GM03348 (cell line): ENCODE measurements around the gene APOA5.
A peak's percentile ranks its signal among the peaks of the same experiment; 100 is the strongest.
"Not testable (repeated sequence)": the region's sequence is repeated elsewhere in the genome, so short reads cannot be mapped to it uniquely, and the experiment has no call there.

Source experiments
- DNase-seq: peaks from one replicate; pipeline ENCODE4 v3.0.0; 2012; ENCODE audit warnings: low spot score

APOA5 gene, protein sequence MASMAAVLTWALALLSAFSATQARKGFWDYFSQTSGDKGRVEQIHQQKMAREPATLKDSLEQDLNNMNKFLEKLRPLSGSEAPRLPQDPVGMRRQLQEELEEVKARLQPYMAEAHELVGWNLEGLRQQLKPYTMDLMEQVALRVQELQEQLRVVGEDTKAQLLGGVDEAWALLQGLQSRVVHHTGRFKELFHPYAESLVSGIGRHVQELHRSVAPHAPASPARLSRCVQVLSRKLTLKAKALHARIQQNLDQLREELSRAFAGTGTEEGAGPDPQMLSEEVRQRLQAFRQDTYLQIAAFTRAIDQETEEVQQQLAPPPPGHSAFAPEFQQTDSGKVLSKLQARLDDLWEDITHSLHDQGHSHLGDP

DNA sequence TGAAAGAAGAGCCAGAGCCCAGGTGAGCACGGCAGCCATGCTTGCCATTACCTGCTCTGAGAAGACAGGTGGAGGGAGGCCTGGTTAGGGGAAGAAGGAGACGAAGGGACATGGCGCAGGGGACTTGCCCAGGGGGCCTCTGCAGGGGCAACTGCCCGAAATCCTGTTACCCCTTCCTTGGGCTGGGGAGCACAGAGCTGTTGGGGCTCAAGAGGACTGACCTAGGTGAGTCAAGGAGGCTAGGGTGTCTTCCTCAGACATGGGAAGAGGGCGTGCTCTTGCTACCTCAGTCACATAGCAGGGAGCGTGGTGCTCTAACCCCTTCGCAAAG, at the start of gene APOA5:
APOA5 (minus strand) TSS at position 67 of the 331 bp plus-strand sequence; CDS start at position 48, 19 bp downstream.
- no peak for DNase-seq

DNA sequence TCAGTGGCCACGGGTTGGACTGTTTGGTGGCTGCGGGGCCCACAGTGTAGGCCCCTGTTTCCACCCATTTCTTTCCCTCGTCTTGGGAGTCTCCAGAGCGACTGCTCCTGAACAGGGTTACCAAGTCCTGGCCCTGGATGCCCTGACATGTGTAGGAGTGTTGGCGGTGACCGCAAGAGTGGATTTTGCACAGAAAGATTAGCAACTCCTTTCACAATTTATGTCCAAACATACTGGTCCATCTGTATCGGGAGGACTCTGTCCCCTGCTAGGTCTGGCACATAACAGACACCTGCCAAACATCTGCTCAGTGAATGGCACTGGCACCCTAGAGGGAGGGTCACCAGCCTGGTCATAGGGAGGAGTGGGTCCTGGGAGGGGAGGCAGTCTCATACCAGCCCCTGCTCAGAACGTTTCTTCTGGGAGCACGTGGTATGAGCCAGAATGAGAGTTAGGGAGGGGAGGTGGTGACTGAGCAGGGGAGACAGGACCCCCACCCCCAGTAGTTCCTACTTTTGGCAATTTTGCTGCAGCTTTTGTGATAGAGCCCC, 49.1 kb upstream of the APOA5 start:
- DNase-seq: no peak

DNA sequence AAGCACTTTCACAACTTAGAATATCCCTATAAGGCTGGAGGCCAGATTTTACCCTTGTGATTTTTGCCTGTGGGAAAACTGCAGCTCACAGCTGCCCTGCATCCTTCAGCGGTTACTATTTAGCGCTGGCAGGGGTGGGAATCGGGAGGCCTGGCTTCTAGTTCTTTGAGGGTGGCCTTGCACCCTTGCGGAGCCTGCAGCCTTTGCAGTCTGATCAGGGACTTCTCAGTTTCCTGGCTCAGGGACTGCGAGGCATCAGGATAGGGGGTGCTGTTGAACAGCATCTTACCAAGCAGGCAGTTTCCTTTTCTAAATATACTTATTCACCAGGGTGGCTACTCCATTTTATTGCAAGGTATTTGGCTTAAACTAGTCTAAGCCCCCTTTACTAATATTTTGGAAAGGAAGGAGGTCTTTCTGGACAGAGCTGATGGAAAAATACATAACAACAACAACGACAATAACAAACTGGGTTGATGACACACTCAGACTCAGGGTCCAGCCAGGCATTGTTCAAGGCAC, 48.6 kb upstream of the APOA5 start:
- peak; percentile 15 for DNase-seq

DNA sequence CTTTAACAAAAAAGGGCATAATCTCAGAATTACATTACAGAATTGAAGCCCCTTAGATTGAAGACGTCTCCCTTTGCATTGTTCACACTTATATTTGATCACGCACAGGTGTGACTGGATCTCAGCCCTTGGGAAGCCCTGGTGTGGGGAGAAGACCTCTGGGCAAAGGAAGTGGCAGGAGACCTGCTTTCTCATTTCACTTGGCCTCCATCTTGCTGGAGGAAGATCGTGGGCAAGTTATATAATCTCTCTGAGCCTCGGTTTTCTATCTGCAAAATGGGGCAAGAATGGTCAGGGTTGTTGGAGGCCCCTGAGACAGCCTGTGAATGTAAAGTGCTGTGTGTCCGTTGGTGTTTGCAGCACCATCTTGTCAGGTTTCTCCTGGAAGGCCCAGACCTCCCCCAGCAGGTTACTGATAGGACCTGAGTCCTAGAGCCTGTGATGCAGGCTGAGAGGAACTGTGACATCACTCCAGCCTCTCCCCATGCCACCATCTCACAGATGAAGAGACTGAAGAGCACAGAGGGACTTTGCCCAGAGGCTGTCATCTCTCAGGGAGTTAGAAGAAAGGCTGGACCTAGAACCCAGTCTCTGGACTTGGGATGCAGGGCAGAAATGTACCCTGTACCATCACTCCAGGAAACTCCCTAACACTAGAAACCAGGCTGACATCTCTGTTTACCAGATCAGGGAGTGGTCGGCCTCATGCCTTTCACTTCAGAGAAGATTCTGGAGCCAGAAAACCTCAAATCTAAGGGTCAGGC, 46.8 kb upstream of the APOA5 start:
- DNase-seq: no peak

DNA sequence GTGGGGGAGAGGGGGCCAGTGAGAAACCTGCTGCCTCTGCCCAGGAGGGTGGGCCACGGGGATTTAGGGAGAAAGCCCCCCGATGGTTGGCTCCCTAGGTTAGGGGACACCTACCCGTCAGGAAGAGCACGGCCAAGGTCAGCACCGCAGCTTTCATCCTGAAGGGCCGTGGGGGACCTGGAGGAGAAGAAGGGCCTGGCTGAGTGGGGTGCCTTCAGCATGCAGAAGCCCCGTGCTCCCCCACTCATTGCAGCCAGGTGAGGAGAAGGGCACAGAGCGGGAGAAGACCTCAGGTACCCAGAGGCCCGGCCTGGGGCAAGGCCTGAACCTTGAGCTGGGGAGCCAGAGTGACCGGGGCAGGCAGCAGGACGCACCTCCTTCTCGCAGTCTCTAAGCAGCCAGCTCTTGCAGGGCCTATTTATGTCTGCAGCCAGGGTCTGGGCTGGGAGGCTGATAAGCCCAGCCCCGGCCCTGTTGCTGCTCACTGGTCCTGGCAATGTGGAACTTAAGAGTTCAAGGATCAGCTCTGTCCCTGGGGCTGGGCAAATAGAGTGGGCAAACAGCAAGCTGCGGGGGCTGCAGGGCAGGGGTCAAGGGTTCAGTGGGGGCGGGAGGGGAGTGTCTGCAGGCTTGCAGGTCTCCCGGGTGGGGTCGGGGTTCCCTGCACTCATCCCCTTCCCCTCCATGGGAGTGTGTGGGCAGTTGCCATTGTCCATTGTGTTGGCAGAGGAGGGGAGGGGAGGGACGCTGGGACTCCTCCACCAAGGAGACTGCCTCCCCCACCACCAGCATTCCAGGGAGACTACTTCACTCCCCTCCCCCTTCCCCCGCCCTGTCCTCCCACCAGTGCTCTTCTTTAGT, 45.8 kb upstream of the APOA5 start, which contains the start of gene APOA1:
APOA1 (minus strand) TSS at position 392 of the 861 bp plus-strand sequence; CDS start at position 157, 235 bp downstream.
- no peak for DNase-seq

DNA sequence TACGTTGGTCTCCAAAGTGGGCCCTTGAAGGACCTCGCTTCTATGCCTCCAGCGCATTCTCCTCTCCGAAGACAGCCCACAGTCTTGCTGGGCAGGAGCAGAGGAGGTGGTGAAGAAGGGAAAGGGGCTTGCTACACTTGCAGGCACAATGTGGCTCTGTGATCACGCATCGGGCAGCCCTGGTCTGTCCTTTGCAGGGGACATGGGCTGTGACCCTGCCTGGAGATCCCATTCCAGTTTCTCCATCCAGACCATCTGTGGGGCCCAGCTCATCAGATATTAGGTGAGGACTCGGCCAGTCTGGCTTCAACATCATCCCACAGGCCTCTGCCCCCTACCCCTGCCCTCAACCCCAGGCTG, 44.9 kb upstream of the APOA5 start:
- no peak for DNase-seq

DNA sequence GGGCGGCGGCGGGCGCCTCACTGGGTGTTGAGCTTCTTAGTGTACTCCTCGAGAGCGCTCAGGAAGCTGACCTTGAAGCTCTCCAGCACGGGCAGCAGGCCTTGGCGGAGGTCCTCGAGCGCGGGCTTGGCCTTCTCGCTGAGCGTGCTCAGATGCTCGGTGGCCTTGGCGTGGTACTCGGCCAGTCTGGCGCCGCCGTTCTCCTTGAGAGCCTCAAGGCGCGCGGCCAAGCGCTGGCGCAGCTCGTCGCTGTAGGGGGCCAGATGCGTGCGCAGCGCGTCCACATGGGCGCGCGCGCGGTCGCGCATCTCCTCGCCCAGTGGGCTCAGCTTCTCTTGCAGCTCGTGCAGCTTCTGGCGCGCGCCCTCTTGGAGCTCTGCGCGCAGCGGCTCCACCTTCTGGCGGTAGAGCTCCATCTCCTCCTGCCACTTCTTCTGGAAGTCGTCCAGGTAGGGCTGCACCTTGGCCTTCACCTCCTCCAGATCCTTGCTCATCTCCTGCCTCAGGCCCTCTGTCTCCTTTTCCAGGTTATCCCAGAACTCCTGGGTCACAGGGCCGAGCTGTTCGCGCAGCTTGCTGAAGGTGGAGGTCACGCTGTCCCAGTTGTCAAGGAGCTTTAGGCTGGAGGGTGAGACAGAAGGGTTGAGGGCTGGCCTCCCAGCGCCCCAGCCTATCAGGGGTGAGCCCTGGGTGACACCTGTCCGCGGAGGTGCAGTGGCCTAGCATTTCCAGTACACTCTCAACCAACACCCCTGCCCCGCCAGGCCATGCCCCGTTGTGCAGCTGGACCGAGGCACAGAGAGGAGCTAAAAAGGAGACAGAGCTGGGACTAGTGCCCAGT, 44.3 kb upstream of the APOA5 start:
- peak; percentile 84 for DNase-seq

DNA sequence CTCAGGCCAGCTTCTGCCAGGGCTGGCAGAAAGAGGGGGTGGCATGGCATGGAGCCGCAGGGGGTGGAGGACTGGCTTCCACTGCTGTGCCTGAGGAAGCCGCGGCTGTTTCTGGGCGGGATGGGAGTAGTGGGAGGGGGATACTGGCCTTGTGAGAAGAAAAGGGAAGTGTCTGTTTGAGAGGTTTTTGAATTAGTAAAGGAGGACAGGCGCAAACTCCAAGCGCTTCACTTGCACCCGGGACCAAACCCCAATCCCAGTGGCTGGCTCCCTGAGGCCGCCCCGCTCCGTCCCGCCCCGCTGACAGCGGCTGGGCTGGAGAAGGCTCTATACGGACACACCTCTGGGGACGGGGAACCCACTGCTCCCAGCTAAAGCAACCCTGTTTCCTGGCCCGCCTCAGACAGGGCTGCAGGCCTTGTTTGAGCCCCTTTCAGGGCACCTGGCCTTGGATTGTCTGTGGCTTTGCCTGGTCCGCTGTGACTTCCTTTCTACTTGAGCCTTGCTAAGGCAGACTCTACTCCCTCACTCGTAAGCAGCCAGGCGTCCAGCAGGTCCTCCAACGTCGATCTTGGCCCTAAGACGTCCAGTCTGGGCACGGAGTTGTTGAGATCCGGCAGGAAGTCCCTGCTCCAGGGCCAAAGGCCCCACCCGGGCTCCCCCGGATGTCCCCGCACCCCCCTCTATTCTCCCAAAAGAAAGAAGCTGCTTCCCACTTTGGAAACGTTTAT, 43.5 kb upstream of the APOA5 start:
- DNase-seq: no peak

DNA sequence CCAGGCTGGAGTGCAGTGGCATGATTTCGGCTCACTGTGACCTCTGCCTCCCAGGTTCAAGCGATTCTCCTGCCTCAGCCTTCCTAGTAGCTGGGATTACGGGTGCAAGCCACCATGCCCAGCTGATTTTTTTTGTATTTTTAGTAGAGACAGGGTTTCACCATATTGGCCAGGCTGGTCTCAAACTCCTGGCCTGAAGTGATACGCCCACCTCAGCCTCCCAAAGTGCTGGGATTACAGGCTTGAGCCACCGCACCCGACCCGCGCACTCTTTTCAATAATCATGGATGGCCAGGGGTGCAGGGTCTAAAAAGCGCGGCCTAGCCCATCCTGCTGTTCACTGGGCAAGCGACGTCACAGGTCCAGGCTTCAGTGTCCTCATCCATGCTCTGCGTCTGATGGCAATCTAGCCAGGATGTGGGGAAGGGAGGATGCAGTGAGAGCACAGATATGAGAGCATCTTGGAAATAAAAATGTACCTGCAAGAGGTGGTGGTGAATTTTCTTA, 42.9 kb upstream of the APOA5 start:
- DNase-seq: not testable (repeated sequence)

DNA sequence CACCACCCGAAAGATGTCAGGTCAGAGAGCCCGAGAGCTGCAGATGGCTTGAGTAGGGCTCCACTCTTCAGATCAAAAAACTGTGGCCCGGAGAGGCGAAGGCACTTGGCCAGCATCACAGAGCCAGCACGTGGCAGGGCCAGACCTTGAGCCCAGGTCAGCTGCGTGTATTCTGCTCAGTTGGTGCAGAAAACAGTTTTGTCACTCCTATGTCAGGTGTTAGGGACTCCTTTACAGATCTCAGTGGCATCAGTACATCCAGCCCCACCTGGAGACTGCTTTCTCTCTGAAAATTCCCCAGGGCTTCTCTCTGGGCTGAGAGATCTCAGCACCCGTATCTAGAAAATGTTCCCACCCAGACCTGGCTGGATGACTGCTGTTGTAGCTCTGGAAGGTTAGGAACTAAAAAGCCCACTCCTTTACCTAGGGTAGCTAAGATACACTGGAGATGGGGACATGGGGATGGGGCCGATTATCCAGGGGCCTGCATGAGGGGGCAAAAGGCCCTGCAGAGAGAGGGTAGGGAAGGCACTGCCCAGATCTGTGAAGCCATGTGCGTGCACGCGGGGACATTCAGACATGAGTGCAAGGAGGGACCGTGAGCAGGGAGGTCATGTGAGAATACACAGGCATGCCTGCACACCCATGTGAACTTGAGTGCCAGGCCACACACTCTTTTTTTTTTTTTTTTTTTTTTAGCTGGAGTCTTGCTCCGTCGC, 42.3 kb upstream of the APOA5 start:
- no peak for DNase-seq

DNA sequence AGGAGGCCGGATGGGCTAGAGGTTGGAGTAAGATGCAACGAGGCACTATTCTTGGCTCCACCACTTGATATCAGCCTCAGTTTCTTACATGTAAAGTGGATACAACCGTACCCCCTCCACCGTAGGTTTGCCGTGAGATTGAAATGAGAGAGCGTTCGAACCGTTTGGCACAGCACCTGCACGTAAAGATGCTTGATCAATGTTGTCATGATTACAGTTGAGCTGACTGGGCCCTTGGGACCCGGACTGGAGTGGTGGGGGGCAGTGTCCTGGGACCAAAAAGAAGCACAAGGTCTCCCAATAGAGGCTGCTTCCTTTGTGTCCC, 41.8 kb upstream of the APOA5 start:
- no peak for DNase-seq

DNA sequence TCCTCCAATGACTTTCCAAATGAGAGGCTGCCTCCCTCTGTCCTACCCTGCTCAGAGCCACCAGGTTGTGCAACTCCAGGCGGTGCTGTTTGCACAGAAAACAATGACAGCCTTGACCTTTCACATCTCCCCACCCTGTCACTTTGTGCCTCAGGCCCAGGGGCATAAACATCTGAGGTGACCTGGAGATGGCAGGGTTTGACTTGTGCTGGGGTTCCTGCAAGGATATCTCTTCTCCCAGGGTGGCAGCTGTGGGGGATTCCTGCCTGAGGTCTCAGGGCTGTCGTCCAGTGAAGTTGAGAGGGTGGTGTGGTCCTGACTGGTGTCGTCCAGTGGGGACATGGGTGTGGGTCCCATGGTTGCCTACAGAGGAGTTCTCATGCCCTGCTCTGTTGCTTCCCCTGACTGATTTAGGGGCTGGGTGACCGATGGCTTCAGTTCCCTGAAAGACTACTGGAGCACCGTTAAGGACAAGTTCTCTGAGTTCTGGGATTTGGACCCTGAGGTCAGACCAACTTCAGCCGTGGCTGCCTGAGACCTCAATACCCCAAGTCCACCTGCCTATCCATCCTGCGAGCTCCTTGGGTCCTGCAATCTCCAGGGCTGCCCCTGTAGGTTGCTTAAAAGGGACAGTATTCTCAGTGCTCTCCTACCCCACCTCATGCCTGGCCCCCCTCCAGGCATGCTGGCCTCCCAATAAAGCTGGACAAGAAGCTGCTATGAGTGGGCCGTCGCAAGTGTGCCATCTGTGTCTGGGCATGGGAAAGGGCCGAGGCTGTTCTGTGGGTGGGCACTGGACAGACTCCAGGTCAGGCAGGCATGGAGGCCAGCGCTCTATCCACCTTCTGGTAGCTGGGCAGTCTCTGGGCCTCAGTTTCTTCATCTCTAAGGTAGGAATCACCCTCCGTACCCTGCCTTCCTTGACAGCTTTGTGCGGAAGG, 40.9 kb upstream of the APOA5 start:
- DNase-seq: no peak

DNA sequence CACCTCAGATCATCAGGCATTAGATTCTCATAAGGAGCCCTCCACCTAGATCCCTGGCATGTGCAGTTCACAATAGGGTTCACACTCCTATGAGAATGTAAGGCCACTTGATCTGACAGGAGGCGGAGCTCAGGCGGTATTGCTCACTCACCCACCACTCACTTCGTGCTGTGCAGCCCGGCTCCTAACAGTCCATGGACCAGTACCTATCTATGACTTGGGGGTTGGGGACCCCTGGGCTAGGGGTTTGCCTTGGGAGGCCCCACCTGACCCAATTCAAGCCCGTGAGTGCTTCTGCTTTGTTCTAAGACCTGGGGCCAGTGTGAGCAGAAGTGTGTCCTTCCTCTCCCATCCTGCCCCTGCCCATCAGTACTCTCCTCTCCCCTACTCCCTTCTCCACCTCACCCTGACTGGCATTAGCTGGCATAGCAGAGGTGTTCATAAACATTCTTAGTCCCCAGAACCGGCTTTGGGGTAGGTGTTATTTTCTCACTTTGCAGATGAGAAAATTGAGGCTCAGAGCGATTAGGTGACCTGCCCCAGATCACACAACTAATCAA, 40.2 kb upstream of the APOA5 start:
- no peak for DNase-seq

DNA sequence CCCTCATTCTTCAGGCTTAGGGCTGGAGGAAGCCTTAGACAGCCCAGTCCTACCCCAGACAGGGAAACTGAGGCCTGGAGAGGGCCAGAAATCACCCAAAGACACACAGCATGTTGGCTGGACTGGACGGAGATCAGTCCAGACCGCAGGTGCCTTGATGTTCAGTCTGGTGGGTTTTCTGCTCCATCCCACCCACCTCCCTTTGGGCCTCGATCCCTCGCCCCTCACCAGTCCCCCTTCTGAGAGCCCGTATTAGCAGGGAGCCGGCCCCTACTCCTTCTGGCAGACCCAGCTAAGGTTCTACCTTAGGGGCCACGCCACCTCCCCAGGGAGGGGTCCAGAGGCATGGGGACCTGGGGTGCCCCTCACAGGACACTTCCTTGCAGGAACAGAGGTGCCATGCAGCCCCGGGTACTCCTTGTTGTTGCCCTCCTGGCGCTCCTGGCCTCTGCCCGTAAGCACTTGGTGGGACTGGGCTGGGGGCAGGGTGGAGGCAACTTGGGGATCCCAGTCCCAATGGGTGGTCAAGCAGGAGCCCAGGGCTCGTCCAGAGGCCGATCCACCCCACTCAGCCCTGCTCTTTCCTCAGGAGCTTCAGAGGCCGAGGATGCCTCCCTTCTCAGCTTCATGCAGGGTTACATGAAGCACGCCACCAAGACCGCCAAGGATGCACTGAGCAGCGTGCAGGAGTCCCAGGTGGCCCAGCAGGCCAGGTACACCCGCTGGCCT, 38.7 kb upstream of the APOA5 start:
- DNase-seq: no peak

DNA sequence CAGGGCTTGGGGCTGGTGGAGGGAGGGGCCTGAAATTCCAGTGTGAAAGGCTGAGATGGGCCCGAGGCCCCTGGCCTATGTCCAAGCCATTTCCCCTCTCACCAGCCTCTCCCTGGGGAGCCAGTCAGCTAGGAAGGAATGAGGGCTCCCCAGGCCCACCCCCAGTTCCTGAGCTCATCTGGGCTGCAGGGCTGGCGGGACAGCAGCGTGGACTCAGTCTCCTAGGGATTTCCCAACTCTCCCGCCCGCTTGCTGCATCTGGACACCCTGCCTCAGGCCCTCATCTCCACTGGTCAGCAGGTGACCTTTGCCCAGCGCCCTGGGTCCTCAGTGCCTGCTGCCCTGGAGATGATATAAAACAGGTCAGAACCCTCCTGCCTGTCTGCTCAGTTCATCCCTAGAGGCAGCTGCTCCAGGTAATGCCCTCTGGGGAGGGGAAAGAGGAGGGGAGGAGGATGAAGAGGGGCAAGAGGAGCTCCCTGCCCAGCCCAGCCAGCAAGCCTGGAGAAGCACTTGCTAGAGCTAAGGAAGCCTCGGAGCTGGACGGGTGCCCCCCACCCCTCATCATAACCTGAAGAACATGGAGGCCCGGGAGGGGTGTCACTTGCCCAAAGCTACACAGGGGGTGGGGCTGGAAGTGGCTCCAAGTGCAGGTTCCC, 38.0 kb upstream of the APOA5 start, which contains the start of gene APOC3:
APOC3 (plus strand) TSS at position 383 of the 659 bp plus-strand sequence. CDS start 676 bp downstream, outside the sequence.
- peak; percentile 13 for DNase-seq

DNA sequence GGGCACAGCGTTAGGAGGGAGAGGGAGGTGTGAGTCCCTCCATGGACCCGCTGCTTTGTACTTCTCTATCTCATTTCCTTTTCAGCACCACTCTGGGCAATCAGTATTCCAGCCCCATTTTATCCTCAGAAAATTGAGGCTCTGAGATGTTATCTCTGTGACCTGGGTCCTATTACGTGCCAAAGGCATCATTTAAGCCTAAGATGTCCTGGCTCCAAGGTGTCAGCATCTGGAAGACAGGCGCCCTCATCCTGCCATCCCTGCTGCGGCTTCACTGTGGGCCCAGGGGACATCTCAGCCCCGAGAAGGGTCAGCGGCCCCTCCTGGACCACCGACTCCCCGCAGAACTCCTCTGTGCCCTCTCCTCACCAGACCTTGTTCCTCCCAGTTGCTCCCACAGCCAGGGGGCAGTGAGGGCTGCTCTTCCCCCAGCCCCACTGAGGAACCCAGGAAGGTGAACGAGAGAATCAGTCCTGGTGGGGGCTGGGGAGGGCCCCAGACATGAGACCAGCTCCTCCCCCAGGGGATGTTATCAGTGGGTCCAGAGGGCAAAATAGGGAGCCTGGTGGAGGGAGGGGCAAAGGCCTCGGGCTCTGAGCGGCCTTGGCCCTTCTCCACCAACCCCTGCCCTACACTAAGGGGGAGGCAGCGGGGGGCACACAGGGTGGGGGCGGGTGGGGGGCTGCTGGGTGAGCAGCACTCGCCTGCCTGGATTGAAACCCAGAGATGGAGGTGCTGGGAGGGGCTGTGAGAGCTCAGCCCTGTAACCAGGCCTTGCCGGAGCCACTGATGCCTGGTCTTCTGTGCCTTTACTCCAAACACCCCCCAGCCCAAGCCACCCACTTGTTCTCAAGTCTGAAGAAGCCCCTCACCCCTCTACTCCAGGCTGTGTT, 37.2 kb upstream of the APOA5 start:
- DNase-seq: no peak
